HepG2 (cell line): Measurements from ENCODE around the gene DNAJC7. TPM values are rescaled to one million over a fixed set of nuclear protein-coding genes. Genes with fewer than 3 reads are reported as not detected.
A peak's percentile ranks its signal among the peaks of the same experiment; 100 is the strongest.

Experiments
- ADNP ChIP-seq: sonication (generic); formaldehyde crosslinking; IDR thresholded peaks from 2 replicates; pipeline ENCODE4 v1.4.0; 2020; ENCODE audit warnings: missing genetic modification reagents
- AGO2 ChIP-seq: fragments of 200-400 bp; formaldehyde crosslinking; optimal IDR thresholded peaks from 2 replicates; pipeline ENCODE3; 2017; ENCODE audit warnings: mild to moderate bottlenecking, low read depth, low read length, moderate library complexity
- CREB1 ChIP-seq, 2 experiments: fragments of 450-650 bp in 1 of 2; IDR thresholded peaks; 2 replicates each; pipeline ENCODE4 v1.6.1; 2016 to 2017; ENCODE audit warnings: control low read depth in 1 of 2, mild to moderate bottlenecking in 1 of 2, missing compliant biosample characterization in 1 of 2, missing genetic modification characterization in 1 of 2
- CREB3 ChIP-seq: sonication (generic); formaldehyde crosslinking; IDR thresholded peaks from 2 replicates; pipeline ENCODE4 v1.5.0; 2020; ENCODE audit warnings: missing genetic modification reagents
- EED ChIP-seq: sonication (generic); formaldehyde crosslinking; IDR thresholded peaks from 2 replicates; pipeline ENCODE4 v1.5.0; 2020; ENCODE audit warnings: mild to moderate bottlenecking, missing genetic modification reagents
- GRHL1 ChIP-seq: sonication (generic); formaldehyde crosslinking; conservative IDR thresholded peaks from 2 replicates; pipeline ENCODE4 v1.8.0; 2022; ENCODE audit warnings: missing genetic modification reagents
- IRX3 ChIP-seq: sonication (generic); formaldehyde crosslinking; IDR thresholded peaks from 2 replicates; pipeline ENCODE4 v1.8.1; 2023; ENCODE audit warnings: mild to moderate bottlenecking, low read depth, missing genetic modification reagents, borderline replicate concordance
- JUND ChIP-seq: sonication (generic); formaldehyde crosslinking; IDR thresholded peaks from 2 replicates; pipeline ENCODE4 v1.8.0; 2022; ENCODE audit warnings: mild to moderate bottlenecking, missing genetic modification reagents
- KDM6A ChIP-seq: IDR thresholded peaks from 2 replicates; pipeline ENCODE4 v1.6.1; 2016; ENCODE audit warnings: low read depth
- MYC ChIP-seq: sonication (generic); formaldehyde crosslinking; IDR thresholded peaks from 2 replicates; pipeline ENCODE4 v1.9.0; 2021; ENCODE audit warnings: missing genetic modification reagents, borderline replicate concordance
- NR2F2 ChIP-seq: IDR thresholded peaks from 2 replicates; pipeline ENCODE4 v1.6.1; 2012; ENCODE audit warnings: low read depth, inconsistent platforms, borderline replicate concordance
- POLR2AphosphoS2 ChIP-seq: IDR thresholded peaks from 2 replicates; pipeline ENCODE4 v1.6.1; 2011; ENCODE audit warnings: low read depth, low read length, improper control_type of control experiment
- RARA ChIP-seq: IDR thresholded peaks from 2 replicates; pipeline ENCODE4 v1.6.1; 2016; ENCODE audit warnings: missing genetic modification reagents, missing compliant biosample characterization
- RCOR2 ChIP-seq: IDR thresholded peaks from 2 replicates; pipeline ENCODE4 v1.6.1; 2016; ENCODE audit warnings: missing biosample characterization, missing genetic modification reagents
- SP2 ChIP-seq: sonication (generic); formaldehyde crosslinking; IDR thresholded peaks from 2 replicates; pipeline ENCODE4 v1.5.1; 2020; ENCODE audit warnings: mild to moderate bottlenecking, missing genetic modification reagents
- ZC3H13 ChIP-seq: sonication (generic); formaldehyde crosslinking; IDR thresholded peaks from 2 replicates; pipeline ENCODE4 v1.8.1; 2023; ENCODE audit warnings: mild to moderate bottlenecking, missing genetic modification reagents, moderate library complexity
- ZFP41 ChIP-seq: sonication (generic); formaldehyde crosslinking; IDR thresholded peaks from 2 replicates; pipeline ENCODE4 v1.4.0; 2020; ENCODE audit warnings: mild to moderate bottlenecking, missing genetic modification reagents, borderline replicate concordance
- ZMAT5 ChIP-seq: sonication (generic); formaldehyde crosslinking; IDR thresholded peaks from 2 replicates; pipeline ENCODE4 v1.5.0; 2020; ENCODE audit warnings: mild to moderate bottlenecking, low read depth, missing genetic modification reagents, borderline replicate concordance
- ZNF121 ChIP-seq: sonication (generic); formaldehyde crosslinking; IDR thresholded peaks from 2 replicates; pipeline ENCODE4 v1.5.0; 2020; ENCODE audit warnings: mild to moderate bottlenecking, missing genetic modification reagents
- ZNF230 ChIP-seq: sonication (generic); formaldehyde crosslinking; IDR thresholded peaks from 2 replicates; pipeline ENCODE4 v1.4.0; 2020; ENCODE audit warnings: mild to moderate bottlenecking, missing genetic modification reagents
- ZNF260 ChIP-seq: sonication (generic); formaldehyde crosslinking; IDR thresholded peaks from 2 replicates; pipeline ENCODE4 v1.4.0; 2020; ENCODE audit warnings: missing genetic modification reagents, low read depth, mild to moderate bottlenecking, borderline replicate concordance
- ZNF329 ChIP-seq: sonication (generic); formaldehyde crosslinking; IDR thresholded peaks from 2 replicates; pipeline ENCODE4 v1.9.0; 2021; ENCODE audit warnings: low read depth, mild to moderate bottlenecking, missing genetic modification reagents
- ZNF34 ChIP-seq: sonication (generic); formaldehyde crosslinking; IDR thresholded peaks from 2 replicates; pipeline ENCODE4 v1.4.0; 2020; ENCODE audit warnings: mild to moderate bottlenecking, missing genetic modification reagents, borderline replicate concordance
- ZNF720 ChIP-seq: sonication (generic); formaldehyde crosslinking; IDR thresholded peaks from 2 replicates; pipeline ENCODE4 v1.4.0; 2020; ENCODE audit warnings: missing genetic modification reagents
- ZNF784 ChIP-seq: sonication (generic); formaldehyde crosslinking; IDR thresholded peaks from 2 replicates; pipeline ENCODE4 v1.5.1; 2020; ENCODE audit warnings: missing genetic modification reagents, mild to moderate bottlenecking, borderline replicate concordance
- ZNF878 ChIP-seq: sonication (generic); formaldehyde crosslinking; IDR thresholded peaks from 2 replicates; pipeline ENCODE4 v1.8.1; 2023; ENCODE audit warnings: mild to moderate bottlenecking, missing genetic modification reagents, moderate library complexity
- ZSCAN30 ChIP-seq: sonication (generic); formaldehyde crosslinking; IDR thresholded peaks from 2 replicates; pipeline ENCODE4 v1.5.0; 2020; ENCODE audit warnings: mild to moderate bottlenecking, missing genetic modification reagents
- polyA plus RNA-seq, 8 experiments: library from polyadenylated mRNA; depleted of rRNA in 3 of 8; stranded (reverse) in 7 of 8; unstranded in 1 of 8; fragments of >200 nt; fragmentation: Illumina TruSeq in 4 of 8; extraction: Trizol in 4 of 8; gene quantifications; 2 replicates each; pipeline versions ENCODE4 v1.2.1 to v1.2.3, GENCODE V29; 2011 to 2016; ENCODE audit warnings: low read depth in 4 of 8, missing spikeins in 1 of 8, mixed read lengths in 1 of 8; ENCODE audit not compliant: insufficient read depth in 1 of 8
- total RNA-seq, 5 experiments: library from RNA; depleted of rRNA; stranded (reverse); fragments of >200 nt; fragmentation: Illumina TruSeq; extraction: Trizol; gene quantifications; 2 replicates each; pipeline ENCODE4 v1.2.3, GENCODE V29; 2016; ENCODE audit warnings: low read depth in 1 of 5

The DNAJC7 gene
- total and polyA plus RNA-seq, 2 of the 13 experiments (the other 11 are each of a cell fraction or from before 2014, with no cell fraction given) = 47.7 to 132 TPM

GRCh38 chr17:41930009-41930832 is 87.0 kb downstream of the DNAJC7 start, which contains the start of gene ODAD4 (continued):
- TF ChIP-seq ZNF121 (peak; percentile 63; the same call in 1 of the 2 replicates), NR2F2 (peak; percentile 45; the same call in 1 of the 2 replicates), SP2 (CRISPR knock-in tag) (no peak), ZNF329 (CRISPR knock-in tag) (no peak), EED (CRISPR knock-in tag) (no peak), ZNF230 (peak; percentile 92), CREB3 (CRISPR knock-in tag) (peak; percentile 77; the same call in 1 of the 2 replicates), ZNF784 (CRISPR knock-in tag) (peak; percentile 93; the same call in 1 of the 2 replicates), ZMAT5 (CRISPR knock-in tag) (no peak), KDM6A (CRISPR knock-in tag) (peak; percentile 60; the same call in 1 of the 2 replicates), AGO2 (no peak), ZFP41 (peak; percentile 68; the same call in 1 of the 2 replicates), CREB1 (IDR thresholded peaks at IDR 0.05) (peak; percentile 66), CREB1 (CRISPR knock-in tag; IDR thresholded peaks at IDR 0.05) (peak; percentile 62; the same call in 1 of the 2 replicates), RARA (CRISPR knock-in tag) (peak; percentile 62), IRX3 (no peak; the same call in 1 of the 2 replicates), ZNF260 (CRISPR knock-in tag) (no peak), ZC3H13 (CRISPR knock-in tag) (no peak), ZNF34 (CRISPR knock-in tag) (peak; percentile 84), GRHL1 (no peak), JUND (peak; percentile 65), ADNP (CRISPR knock-in tag) (peak; percentile 89; the same call in 1 of the 2 replicates), ZNF878 (CRISPR knock-in tag) (peak; percentile 91), MYC (CRISPR knock-in tag) (peak; percentile 91; the same call in 1 of the 2 replicates), RCOR2 (CRISPR knock-in tag) (peak; percentile 88), POLR2AphosphoS2 (no peak), ZNF720 (CRISPR knock-in tag) (no peak), ZSCAN30 (CRISPR knock-in tag) (0 out of 2 replicates have a peak, but pooled peaks have one; percentile 79)
